CD4-positive, alpha-beta T cell (primary cell): ENCODE results near the gene CDC42EP4. TPM values are rescaled to one million over a fixed set of nuclear protein-coding genes. Genes with fewer than 3 reads are reported as not detected.

Source experiments
- ATAC-seq: fragments of 200-7000 bp; cut with Tn5 transposase; one replicate; pipeline ENCODE4 v1.10.0; 2022; ENCODE audit warnings: mild to moderate bottlenecking; ENCODE audit not compliant: poor library complexity
- CTCF ChIA-PET: fragments of 350-600 bp; sonication (Branson Sonifier 250); formaldehyde crosslinking; loops from one replicate; lab custom pipeline; 2021; ENCODE audit warnings: antibody characterized with exemption, inconsistent platforms; lab: Charles Lee
- POLR2A ChIA-PET: fragments of 350-600 bp; sonication (Branson Sonifier 250); formaldehyde crosslinking; loops from one replicate; lab custom pipeline; 2021; ENCODE audit warnings: antibody characterized with exemption, inconsistent platforms; lab: Charles Lee
- DNase-seq, 14 experiments: peaks; one replicate each; pipeline ENCODE4 v3.0.0-alpha.2; 2013 to 2020; ENCODE audit warnings: mixed read lengths in 2 of 14
- H3K27ac ChIP-seq, 2 donors: one replicate each; pipeline versions ENCODE4 v1.5.1 to v1.7.0; 2013; ENCODE audit warnings: low read length in 2 of 2, low read depth in 1 of 2, mild to moderate bottlenecking in 1 of 2
- H3K27me3 ChIP-seq, 2 experiments: 1 replicate in 1 of 2; 2 replicates in 1 of 2; pipeline versions ENCODE4 v1.6.1 to v1.7.0; 2013; ENCODE audit warnings: low read length in 2 of 2, control low read depth in 1 of 2, mild to moderate bottlenecking in 1 of 2, moderate library complexity in 1 of 2; ENCODE audit not compliant: insufficient read depth in 2 of 2, control insufficient read depth in 1 of 2
- H3K36me3 ChIP-seq: one replicate; pipeline ENCODE4 v1.6.1; 2013; ENCODE audit warnings: low read length, control low read depth; ENCODE audit not compliant: insufficient read depth
- H3K4me1 ChIP-seq: one replicate; pipeline ENCODE4 v1.6.1; 2013; ENCODE audit warnings: low read length, control low read depth; ENCODE audit not compliant: insufficient read depth
- H3K4me3 ChIP-seq: one replicate; pipeline ENCODE4 v1.5.1; 2013; ENCODE audit warnings: mild to moderate bottlenecking, low read length, moderate library complexity
- H3K9me3 ChIP-seq, 2 experiments: 1 replicate in 1 of 2; 2 replicates in 1 of 2; pipeline versions ENCODE4 v1.6.1 to v1.7.0; 2013; ENCODE audit warnings: low read length in 2 of 2, mild to moderate bottlenecking in 2 of 2, control low read depth in 1 of 2, moderate library complexity in 1 of 2; ENCODE audit not compliant: control insufficient read depth in 1 of 2, insufficient read depth in 1 of 2
- H3K27ac Mint-ChIP-seq: one replicate; pipeline ENCODE4 v1.8.0; 2020; ENCODE audit warnings: mixed read lengths
- H3K27me3 Mint-ChIP-seq: one replicate; pipeline ENCODE4 v1.8.0; 2021; ENCODE audit warnings: mixed read lengths
- H3K36me3 Mint-ChIP-seq: one replicate; pipeline ENCODE4 v1.8.0; 2021; ENCODE audit warnings: low read depth, mixed read lengths
- H3K4me1 Mint-ChIP-seq: one replicate; pipeline ENCODE4 v1.8.0; 2021; ENCODE audit warnings: low read depth, mixed read lengths
- H3K4me3 Mint-ChIP-seq: one replicate; pipeline ENCODE4 v1.8.0; 2020; ENCODE audit warnings: mild to moderate bottlenecking, mixed read lengths
- H3K9me3 Mint-ChIP-seq: one replicate; pipeline ENCODE4 v1.8.0; 2020; ENCODE audit warnings: mixed read lengths
- CTCF ChIP-seq: fragments of 200-600 bp; IDR thresholded peaks from one replicate; pipeline ENCODE4 v1.8.0; 2022; ENCODE audit warnings: antibody characterized with exemption, mild to moderate bottlenecking
- intact Hi-C, 2 experiments: fragments of 100-400 bp; cut with DNase I in 1 of 2; cut with micrococcal nuclease in 1 of 2; formaldehyde crosslinking; loops; one replicate each; pipeline versions ENCODE4 v1.15.1 to v1.9.0; 2023 to 2025; cut with DNase I, micrococcal nuclease
- total RNA-seq, 174 experiments: library from RNA in 2 of 174; stranded (reverse) in 2 of 174; gene quantifications; one replicate each; pipeline ENCODE4 v1.2.3 and lab custom pipeline; 2021 to 2026

Gene CDC42EP4
- total RNA-seq, 2 experiments from 2014 or later: 2.9 to 3.5 TPM

- no peak overlapping the region for H3K27ac Mint-ChIP-seq
- CTCF ChIA-PET: no interaction called here
Measured at GRCh38 chr17:73325527-73325842, 13.7 kb upstream of the CDC42EP4 start.

GRCh38 chr17:73324711-73325526 is 13.1 kb upstream of the CDC42EP4 start:
- Mint-ChIP-seq H3K4me3 (no peak overlapping the region), H3K4me1 (no peaks in the 10 kb centered on the region), H3K27ac (no peak overlapping the region), H3K9me3 (no peaks in the 10 kb centered on the region), H3K27me3 (peaks cover 15% of the 10 kb centered on the region), H3K36me3 (no peaks in the 10 kb centered on the region)
- ChIA-PET POLR2A (no interaction called here), CTCF (no interaction called here)
- Histone ChIP-seq H3K36me3 (no peaks in the 10 kb centered on the region), H3K4me3 (no peak overlapping the region), H3K27me3 (peaks cover 0 to 2% of the 10 kb centered on the region in 2 experiments), H3K27ac (no peak overlapping the region), H3K9me3 (peaks cover 0 to 8% of the 10 kb centered on the region in 2 experiments), H3K4me1 (no peaks in the 10 kb centered on the region)
- no peak for ATAC-seq
- no peak for TF ChIP-seq CTCF
- intact Hi-C loops: no loop called here
- DNase-seq: no peak

More at GRCh38 chr17:73325527-73325842, 13.7 kb upstream of the CDC42EP4 start:
- Histone ChIP-seq H3K9me3 (peaks cover 0 to 8% of the 10 kb centered on the region in 2 experiments), H3K27ac (no peak overlapping the region), H3K4me3 (no peak overlapping the region), H3K27me3 (peaks cover 0 to 2% of the 10 kb centered on the region in 2 experiments), H3K4me1 (no peaks in the 10 kb centered on the region), H3K36me3 (no peaks in the 10 kb centered on the region)
- H3K4me3 Mint-ChIP-seq: no peak overlapping the region
- no peak for ATAC-seq
- peaks cover 15% of the 10 kb centered on the region for H3K27me3 Mint-ChIP-seq
- POLR2A ChIA-PET: no interaction called here
- no peak for TF ChIP-seq CTCF
- H3K9me3 Mint-ChIP-seq: no peaks in the 10 kb centered on the region
- H3K36me3 Mint-ChIP-seq: no peaks in the 10 kb centered on the region
- DNase-seq: no peak
- intact Hi-C loops: no loop called here
- no peaks in the 10 kb centered on the region for H3K4me1 Mint-ChIP-seq

- peaks cover 0 to 8% of the 10 kb centered on the region in 2 experiments for H3K9me3 ChIP-seq
- Mint-ChIP-seq H3K27ac (no peak overlapping the region), H3K4me1 (no peaks in the 10 kb centered on the region), H3K27me3 (peaks cover 15% of the 10 kb centered on the region), H3K4me3 (no peak overlapping the region), H3K9me3 (no peaks in the 10 kb centered on the region), H3K36me3 (no peaks in the 10 kb centered on the region)
- CTCF ChIA-PET: no interaction called here
- H3K4me3 ChIP-seq: no peak overlapping the region
- peaks cover 0 to under 1% of the 10 kb centered on the region in 2 experiments for H3K27me3 ChIP-seq
- no peak for ATAC-seq
- H3K36me3 ChIP-seq: no peaks in the 10 kb centered on the region
- H3K4me1 ChIP-seq: no peaks in the 10 kb centered on the region
- POLR2A ChIA-PET: no interaction called here
- no peak for TF ChIP-seq CTCF
- H3K27ac ChIP-seq: no peak overlapping the region
- no peak for DNase-seq
- intact Hi-C loops: no loop called here
Measured at GRCh38 chr17:73324160-73324475, 12.3 kb upstream of the CDC42EP4 start.
